Thyroid gland (tissue), 4 donors: ENCODE data around the gene PGBD5. TPM values are rescaled to one million over a fixed set of nuclear protein-coding genes. Genes with fewer than 3 reads are reported as not detected.

Experiments used
- DNase-seq, 2 donors: peaks; one replicate each; pipeline ENCODE4 v3.0.0-alpha.2; 2019
- H3K27ac ChIP-seq, 3 donors: fragments of 200-600 bp; sonication (generic); 1 replicate in 2 of 3; 2 replicates in 1 of 3; pipeline ENCODE4 v1.5.1; 2016 to 2019; ENCODE audit warnings: mild to moderate bottlenecking in 1 of 3, moderate library complexity in 1 of 3
- H3K27me3 ChIP-seq: fragments of 200-600 bp; sonication (generic); one replicate; pipeline ENCODE4 v1.5.1; 2019
- H3K36me3 ChIP-seq, 2 donors: fragments of 200-600 bp; sonication (generic); one replicate each; pipeline ENCODE4 v1.5.1; 2016 to 2019
- H3K4me1 ChIP-seq, 2 donors: fragments of 200-600 bp; sonication (generic); one replicate each; pipeline ENCODE4 v1.5.1; 2017 to 2019
- H3K4me3 ChIP-seq, 3 donors: fragments of 200-600 bp; sonication (generic); replicated peaks in 1 of 3; 1 replicate in 2 of 3; 2 replicates in 1 of 3; pipeline ENCODE4 v1.5.1; 2016; ENCODE audit warnings: mild to moderate bottlenecking in 1 of 3
- H3K9me3 ChIP-seq: fragments of 200-600 bp; sonication (generic); one replicate; pipeline ENCODE4 v1.5.1; 2017
- POLR2A ChIP-seq, 2 donors: fragments of 450-650 bp; IDR thresholded peaks; one replicate each; pipeline ENCODE4 v1.6.1; 2017; ENCODE audit warnings: antibody characterized with exemption in 2 of 2, mild to moderate bottlenecking in 2 of 2, moderate library complexity in 1 of 2
- WGBS, 2 donors: methylation state at CpG; one replicate each; pipeline ENCODE4 v1.1.5; 2017; 5-methylcytosine and 5-hydroxymethylcytosine counted together
- intact Hi-C: fragments of 100-400 bp; cut with DNase I; formaldehyde crosslinking; loops from one replicate; pipeline ENCODE4 v1.15.1; 2023
- total RNA-seq, 4 donors: library from RNA; depleted of rRNA; stranded (reverse); fragments of >200 nt; gene quantifications; one replicate each; pipeline ENCODE4 v1.2.3, GENCODE V29; 2016
- TF ChIP-seq, protein P1 (sequence below), 6 experiments: fragments of 200-600 bp in 3 of 6; fragments of 450-650 bp in 3 of 6; sonication (generic) in 3 of 6; IDR thresholded peaks; one replicate each; pipeline ENCODE4 v1.5.1; 2016 to 2019; ENCODE audit warnings: antibody characterized with exemption in 6 of 6, mild to moderate bottlenecking in 2 of 6, inconsistent platforms in 1 of 6, moderate library complexity in 1 of 6

The PGBD5 gene
- total RNA-seq, 4 donors from 2014 or later = 2.7 to 14.9 (median 6.4) TPM

DNA sequence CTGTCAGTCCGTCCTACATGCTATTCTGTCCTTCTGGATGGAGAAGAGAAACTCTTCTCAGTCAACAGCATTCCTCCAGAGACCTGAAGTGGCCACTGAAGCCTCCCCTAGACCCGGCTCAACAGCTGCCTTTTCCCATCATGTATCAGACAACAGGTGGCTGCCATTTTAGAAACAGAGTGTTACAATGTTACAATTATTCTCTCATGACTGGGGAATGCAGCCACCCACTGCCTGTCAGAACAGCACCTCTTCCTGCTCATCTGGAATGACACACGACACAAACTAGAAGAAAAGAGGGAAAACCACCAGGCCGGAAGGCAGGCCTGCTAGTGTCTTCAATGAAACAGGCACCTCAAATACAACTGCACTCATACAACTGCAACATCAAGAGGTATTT, 105.3 kb downstream of the PGBD5 start:
- 85 to 91% methylated on average over 4 of the region's 4 CpGs for WGBS, 2 donors
- H3K27me3 ChIP-seq = no peaks in the 10 kb centered on the region
- no peaks in the 10 kb centered on the region for H3K36me3 ChIP-seq
- DNase-seq = no peak
- TF ChIP-seq POLR2A (IDR thresholded peaks at IDR 0.05) = no peak
- TF ChIP-seq, protein P1, sequence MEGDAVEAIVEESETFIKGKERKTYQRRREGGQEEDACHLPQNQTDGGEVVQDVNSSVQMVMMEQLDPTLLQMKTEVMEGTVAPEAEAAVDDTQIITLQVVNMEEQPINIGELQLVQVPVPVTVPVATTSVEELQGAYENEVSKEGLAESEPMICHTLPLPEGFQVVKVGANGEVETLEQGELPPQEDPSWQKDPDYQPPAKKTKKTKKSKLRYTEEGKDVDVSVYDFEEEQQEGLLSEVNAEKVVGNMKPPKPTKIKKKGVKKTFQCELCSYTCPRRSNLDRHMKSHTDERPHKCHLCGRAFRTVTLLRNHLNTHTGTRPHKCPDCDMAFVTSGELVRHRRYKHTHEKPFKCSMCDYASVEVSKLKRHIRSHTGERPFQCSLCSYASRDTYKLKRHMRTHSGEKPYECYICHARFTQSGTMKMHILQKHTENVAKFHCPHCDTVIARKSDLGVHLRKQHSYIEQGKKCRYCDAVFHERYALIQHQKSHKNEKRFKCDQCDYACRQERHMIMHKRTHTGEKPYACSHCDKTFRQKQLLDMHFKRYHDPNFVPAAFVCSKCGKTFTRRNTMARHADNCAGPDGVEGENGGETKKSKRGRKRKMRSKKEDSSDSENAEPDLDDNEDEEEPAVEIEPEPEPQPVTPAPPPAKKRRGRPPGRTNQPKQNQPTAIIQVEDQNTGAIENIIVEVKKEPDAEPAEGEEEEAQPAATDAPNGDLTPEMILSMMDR (IDR thresholded peaks at IDR 0.05) = no peak
- no peaks in the 10 kb centered on the region for H3K4me1 ChIP-seq
- H3K9me3 ChIP-seq = no peaks in the 10 kb centered on the region
- no peak overlapping the region for H3K27ac ChIP-seq
- H3K4me3 ChIP-seq = no peak overlapping the region
- intact Hi-C loops = no loop called here

DNA sequence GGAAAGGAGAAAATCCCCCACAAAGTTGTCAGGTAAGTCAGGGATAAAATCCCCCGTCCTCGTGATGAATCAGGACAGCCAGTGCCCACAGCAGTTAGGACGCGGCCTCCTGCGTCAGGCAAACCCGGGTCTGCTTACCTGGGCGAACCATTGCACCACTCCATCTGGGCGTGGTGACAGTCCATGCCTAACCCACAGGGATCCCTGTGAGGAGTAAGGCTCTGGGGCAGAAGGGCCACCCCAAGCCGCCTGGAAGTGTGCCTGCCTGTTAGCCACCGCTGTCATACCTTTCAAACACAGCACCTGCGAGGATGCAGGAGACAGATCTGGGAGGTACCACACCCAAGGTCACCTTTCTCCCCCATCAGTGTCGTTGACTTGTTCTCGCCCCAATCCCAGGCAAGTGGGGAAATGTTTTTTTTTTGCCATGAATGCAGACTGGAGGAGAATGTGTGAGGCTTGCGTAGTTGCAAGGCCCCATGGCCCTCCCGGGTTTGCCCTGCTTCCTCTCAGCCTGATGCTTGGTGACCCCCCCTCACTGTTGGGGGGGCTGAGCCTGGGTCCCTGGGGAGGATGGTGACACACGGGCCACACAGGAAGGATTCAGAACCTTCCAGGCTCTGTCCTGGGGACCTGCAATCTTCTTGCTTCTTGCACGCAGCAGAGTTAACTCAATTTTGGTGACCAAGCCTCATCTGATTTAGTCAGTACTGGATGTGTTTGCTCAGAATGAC, 107.0 kb downstream of the PGBD5 start:
- DNase-seq = no peak
- no peaks in the 10 kb centered on the region for H3K27me3 ChIP-seq
- 94 to 95% methylated on average over 13 to 17 of the region's 17 CpGs for WGBS, 2 donors
- intact Hi-C loops = no loop called here
- H3K36me3 ChIP-seq = no peaks in the 10 kb centered on the region
- TF ChIP-seq, protein P1 (IDR thresholded peaks at IDR 0.05) = no peak
- no peak for TF ChIP-seq POLR2A (IDR thresholded peaks at IDR 0.05)
- H3K9me3 ChIP-seq = no peaks in the 10 kb centered on the region
- peaks cover 0 to under 1% of the 10 kb centered on the region in 2 donors for H3K4me1 ChIP-seq
- H3K27ac ChIP-seq = no peak overlapping the region
- H3K4me3 ChIP-seq = no peak overlapping the region

DNA sequence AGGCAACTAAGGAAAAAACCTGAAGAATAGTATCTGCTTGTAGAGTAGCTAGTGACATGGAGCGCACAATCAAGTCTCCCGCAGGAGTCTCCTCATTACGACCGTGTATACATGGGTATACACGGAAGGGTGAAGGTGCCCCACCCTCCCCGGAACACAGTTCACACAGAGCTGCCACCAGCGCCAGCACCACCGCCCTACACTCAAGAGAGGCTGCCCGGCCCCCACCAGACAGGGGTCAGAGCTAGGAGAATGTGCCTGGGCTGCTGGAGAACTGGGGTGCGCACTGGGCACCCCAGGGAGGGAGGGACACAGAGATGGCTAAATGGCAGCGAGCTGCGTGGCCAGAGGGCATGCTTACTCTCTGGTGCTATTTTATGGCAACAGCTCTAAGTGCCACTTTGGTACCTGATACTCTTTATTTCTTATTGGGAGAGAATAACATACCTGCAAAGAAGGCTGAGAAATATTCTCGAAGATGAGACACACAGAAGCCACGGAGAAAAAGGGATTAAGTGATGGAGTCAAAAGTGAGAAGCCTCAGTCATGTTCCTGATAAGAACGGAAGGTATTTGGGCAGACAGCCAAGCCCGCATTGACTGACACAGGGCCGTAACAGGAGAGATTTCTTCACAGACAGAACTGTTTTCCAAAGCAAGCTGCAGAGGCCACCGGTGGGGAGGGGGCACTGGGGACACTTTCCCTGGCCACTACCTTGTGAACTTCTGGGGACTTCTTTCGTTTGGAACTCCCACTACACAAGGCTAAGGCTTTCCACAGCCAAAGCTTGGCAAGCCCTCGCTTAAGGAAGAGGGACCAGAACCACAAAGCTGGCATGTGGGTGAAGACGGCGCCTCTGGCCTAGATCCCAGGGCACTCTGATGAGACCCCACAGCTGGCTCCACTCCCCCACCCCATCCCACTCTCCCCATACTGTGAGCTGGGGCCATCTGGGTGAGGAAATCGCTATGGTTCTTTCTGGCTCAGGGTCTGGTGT, 108.0 kb downstream of the PGBD5 start:
- H3K9me3 ChIP-seq = no peaks in the 10 kb centered on the region
- H3K27me3 ChIP-seq = no peaks in the 10 kb centered on the region
- 66 to 68% methylated on average over 22 to 23 of the region's 23 CpGs for WGBS, 2 donors
- H3K4me3 ChIP-seq = no peak overlapping the region
- H3K27ac ChIP-seq = no peak overlapping the region
- H3K4me1 ChIP-seq = peaks cover 0 to 4% of the 10 kb centered on the region in 2 donors
- TF ChIP-seq, protein P1 (IDR thresholded peaks at IDR 0.05) = no peak
- TF ChIP-seq POLR2A (IDR thresholded peaks at IDR 0.05) = no peak
- DNase-seq = peak; percentile 43 to 48
- no peaks in the 10 kb centered on the region for H3K36me3 ChIP-seq
- intact Hi-C loops = no loop called here

DNA sequence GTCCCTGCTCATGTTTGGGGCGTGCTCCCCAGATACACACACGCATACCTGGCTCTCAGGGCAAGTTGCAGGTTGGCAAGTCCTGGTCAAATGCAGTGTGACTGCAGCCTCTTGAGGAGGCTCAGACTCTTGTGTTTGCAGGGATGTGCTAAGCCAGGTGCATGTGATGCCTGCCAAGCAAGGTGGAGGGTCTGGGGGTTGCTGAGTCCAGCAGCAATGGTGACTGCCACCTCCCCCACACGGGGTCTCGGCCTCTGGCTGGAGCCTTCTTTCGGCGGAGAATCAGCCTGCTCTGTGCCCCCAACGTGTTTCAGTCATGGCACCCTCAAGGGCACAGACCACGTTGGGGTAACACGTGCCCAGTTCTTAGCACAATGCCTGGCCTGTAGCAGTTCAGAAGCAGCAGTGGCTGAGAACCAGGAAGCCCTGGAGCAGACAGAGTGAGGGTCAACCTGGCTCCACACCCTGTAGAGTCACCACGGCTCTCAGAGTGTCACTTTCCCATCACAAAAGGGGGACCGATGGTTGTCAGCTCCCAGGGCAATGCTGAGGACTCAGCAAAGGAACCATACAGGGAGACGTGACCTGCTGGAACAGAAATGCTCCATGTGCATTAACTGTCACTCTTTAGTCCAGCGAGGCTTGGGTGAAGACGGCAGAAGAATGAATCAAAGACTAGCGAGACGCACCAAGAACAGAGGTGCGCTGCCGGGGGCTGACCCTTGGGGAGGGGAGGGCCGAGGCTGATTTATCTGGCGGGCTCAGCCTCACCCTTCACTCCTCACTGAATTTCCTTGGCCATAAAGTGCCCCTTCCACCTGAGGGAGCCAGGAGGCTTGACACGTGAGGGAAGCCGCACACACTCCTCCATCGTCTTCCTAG, 109.0 kb downstream of the PGBD5 start:
- WGBS, 2 donors = 87 to 93% methylated on average over 22 to 23 of the region's 23 CpGs
- Histone ChIP-seq H3K36me3 (no peaks in the 10 kb centered on the region), H3K27me3 (no peaks in the 10 kb centered on the region), H3K27ac (no peak overlapping the region), H3K4me3 (no peak overlapping the region), H3K4me1 (peaks cover 0 to 4% of the 10 kb centered on the region in 2 donors), H3K9me3 (no peaks in the 10 kb centered on the region)
- TF ChIP-seq, protein P1 (IDR thresholded peaks at IDR 0.05) = no peak
- TF ChIP-seq POLR2A (IDR thresholded peaks at IDR 0.05) = no peak
- intact Hi-C loops = no loop called here
- no peak for DNase-seq
